Measurements from ENCODE around the gene ATXN1.
"Not testable (repeated sequence)": the region's sequence is repeated elsewhere in the genome, so short reads cannot be mapped to it uniquely, and the experiment has no call there.

The ATXN1 gene

DNA sequence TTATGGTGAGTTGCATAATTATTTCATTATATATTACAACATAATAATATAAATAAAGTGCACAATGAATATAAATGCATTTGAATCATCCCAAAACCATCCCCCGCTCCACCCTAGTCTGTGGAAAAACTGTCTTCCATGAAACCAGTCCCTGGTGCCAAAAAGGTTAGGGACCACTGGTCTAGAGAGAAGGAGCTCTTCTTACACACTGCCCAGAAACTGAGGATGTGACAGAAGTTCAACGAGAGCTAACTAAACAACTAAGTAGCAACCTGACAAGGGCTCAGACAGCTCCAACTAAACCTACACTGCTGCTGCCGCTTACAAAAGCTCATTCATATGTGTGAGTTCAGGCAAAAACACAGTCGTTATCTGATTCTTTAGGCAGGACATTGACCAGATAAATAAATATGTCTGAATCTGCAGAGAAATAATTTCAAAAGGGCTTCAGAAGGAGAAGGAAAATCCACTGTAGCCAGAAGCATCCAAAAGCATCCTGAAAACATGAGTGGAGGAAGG lies 125.9 kb downstream of the ATXN1 start:
- no peak for FAIRE-seq

DNA sequence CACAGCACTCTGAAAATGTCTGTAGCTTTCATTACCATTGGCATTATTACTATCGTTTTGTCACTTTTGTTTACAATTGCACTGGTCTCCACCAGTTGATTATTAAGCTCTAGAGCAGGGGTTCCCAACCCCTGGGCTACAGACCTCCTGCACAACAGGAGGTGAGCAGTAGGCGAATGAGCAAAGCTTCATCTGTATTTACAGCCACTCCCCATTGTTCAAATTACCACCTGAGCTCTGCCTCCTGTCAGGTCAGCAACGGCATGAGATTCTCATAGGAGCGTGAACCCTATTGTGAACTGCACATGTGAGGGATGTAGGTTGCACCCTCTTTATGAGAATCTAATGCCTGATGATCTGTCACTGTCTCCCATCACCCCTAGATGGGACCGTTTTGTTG lies 126.4 kb downstream of the ATXN1 start:
- no peak for FAIRE-seq

GRCh38 chr6:16633961-16634360 lies 127.3 kb downstream of the ATXN1 start:
- FAIRE-seq, result no peak

GRCh38 chr6:16633465-16633864 lies 127.8 kb downstream of the ATXN1 start:
- no peak for FAIRE-seq

DNA sequence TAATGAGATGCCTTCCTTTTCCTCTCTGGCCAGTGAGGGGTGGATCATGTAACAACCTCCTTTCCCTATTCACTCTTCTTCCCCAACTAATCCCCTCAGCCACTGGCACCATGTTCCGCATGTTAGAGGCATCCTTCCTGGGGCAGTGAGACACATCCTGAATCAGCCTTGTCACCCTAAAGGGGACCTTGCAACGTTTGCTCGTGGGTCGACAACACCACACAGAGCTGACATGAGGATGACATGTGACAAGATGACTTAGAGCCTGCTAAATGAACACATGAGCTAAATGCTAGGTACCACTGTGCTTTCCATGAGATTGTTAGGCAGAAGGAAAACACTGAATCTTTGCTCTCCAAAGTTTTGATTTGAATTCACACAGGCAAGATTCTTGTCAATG lies 129.2 kb downstream of the ATXN1 start:
- FAIRE-seq, result no peak

GRCh38 chr6:16630026-16630643 lies 131.1 kb downstream of the ATXN1 start:
- no peak for FAIRE-seq

GRCh38 chr6:16628580-16628979 lies 132.7 kb downstream of the ATXN1 start:
- not testable (repeated sequence) for FAIRE-seq

GRCh38 chr6:16626650-16627049 lies 134.6 kb downstream of the ATXN1 start:
- no peak for FAIRE-seq

DNA sequence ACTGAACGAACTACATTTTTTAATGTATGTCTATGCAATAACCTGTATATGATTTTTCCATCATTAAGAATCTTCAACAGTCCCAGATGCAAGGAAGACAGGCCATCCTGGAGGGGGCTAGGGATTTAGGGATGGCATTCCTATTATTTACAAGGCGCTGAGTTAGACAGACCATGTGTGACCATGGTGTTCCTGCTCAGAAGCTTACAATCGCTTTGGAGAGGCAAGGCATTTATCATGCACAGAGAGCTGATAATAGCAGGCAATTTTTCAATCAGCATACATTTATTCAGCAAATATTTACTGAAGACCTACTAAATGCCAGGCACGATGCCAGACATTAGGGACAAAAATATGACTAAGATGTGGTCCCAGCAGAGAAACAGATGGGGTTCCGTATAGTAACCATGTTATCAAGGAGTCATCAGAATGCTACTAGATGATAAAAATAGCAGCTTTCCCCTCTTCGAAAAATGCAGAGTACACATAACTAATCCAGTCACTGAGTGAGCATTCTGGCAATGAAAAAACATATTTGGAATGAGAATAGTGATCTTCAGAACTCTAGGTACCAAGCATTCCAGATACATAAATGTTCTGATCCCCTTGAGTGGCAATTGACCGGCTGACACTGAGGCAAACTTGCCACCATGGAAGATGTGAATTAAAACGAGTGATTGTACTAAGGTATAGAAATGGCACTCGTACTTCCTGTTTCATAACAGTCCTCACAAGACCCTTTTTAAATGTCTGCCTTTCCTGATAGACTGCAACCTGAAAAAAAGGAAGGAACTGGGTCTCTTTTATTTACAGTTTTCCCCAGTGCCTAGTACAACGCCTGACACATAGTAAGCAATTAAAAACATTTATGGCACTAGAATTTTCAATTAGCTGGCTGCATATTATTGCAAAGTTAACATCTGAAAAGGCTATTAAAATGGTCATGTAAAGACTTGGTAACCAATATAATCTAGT lies 135.7 kb downstream of the ATXN1 start:
- FAIRE-seq, result no peak

DNA sequence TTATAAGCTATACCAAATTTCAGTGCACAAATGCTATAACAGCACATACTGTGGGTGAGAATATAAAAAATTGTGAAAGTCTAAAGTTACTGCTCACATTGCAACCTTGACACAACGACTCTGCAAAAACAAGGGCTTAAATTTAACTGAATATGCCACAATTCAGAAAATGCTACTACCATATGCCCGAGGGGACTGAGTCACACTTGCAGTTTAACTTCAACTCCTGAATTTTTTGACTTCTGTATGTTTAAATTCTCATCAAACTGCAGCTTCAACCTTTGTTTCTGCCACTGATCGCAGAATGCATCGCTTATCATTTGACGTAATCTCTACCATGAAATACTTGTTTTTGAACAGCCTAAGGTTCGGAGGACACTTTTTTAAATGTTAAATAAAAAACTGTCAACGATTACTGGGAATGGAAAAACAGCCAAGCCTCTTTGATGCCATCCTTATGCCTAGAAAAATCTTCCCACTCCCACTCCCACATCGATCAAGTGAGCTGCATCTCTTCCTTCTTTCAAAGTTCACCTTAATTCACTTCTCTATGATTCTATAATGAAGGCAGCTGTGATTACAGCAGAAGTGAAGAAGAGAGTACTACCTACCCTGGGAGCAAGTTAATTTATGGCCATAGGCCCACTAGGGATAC lies 136.5 kb downstream of the ATXN1 start:
- FAIRE-seq, result no peak

- no peak for FAIRE-seq
Observed at GRCh38 chr6:16623731-16624130, 137.5 kb downstream of the ATXN1 start.

- FAIRE-seq, result no peak
Observed at GRCh38 chr6:16623029-16623653, 138.1 kb downstream of the ATXN1 start.

DNA sequence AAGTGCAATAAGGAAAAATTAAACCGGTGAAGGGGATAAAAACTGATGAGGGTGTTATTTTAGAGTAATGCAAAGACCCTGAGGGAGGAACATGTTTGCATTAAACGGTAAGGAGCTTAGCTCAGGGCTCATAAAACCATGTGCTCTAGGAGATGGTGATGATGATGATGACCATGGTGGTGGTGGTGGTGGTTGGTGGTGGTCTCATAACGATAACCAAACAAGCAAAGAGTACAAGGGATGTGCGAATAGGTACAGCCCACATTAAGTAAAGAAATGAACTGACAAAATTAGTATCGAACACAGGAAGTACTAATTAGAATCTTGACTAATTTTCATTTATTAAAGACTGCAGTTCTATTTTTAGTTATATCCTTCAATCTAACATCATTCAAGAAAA lies 139.1 kb downstream of the ATXN1 start:
- no peak for FAIRE-seq

DNA sequence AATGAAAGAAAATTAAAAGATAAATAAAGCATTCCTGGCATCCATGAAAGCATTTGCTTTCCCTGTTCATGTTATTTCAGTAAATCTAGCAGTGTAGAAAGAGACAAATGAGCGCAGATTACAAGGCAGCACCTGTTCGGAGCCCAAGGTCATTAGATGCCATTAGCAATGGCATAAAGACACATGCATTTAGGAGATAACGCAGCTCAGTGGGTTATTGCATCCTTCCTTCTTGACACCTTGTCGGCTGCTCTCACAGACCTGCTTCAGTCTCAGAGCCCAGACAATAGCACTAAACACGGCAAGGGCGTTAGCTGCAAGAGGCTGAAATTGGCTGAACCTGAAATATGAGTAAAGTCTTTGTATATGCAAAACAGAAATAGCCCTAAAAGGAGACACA lies 140.3 kb downstream of the ATXN1 start:
- no peak for FAIRE-seq

GRCh38 chr6:16619777-16620176 lies 141.5 kb downstream of the ATXN1 start:
- no peak for FAIRE-seq

- FAIRE-seq, result no peak
Observed at GRCh38 chr6:16618962-16619361, 142.3 kb downstream of the ATXN1 start.

GRCh38 chr6:16615215-16615614 lies 146.0 kb downstream of the ATXN1 start:
- not testable (repeated sequence) for FAIRE-seq

GRCh38 chr6:16614143-16614542 lies 147.1 kb downstream of the ATXN1 start:
- FAIRE-seq, result not testable (repeated sequence)

DNA sequence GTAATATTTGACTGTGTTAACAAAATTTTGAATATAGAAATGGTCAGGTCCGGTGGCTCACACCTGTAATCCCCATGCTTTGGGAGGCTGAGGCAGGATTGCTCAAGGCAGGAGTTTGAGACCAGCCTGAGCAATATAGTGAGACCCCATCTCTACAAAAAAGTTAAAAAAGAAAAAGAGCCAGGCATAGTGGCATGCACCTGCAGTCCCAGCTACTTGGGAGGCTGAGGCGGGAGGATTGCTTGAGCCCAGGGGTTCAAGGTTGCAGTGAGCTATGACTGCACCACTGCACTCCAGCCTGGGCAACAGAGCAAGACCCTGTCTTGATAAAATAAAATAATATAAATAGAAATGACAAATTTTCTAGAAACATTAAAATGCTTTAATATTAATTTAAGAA lies 147.8 kb downstream of the ATXN1 start:
- not testable (repeated sequence) for FAIRE-seq

GRCh38 chr6:16608444-16608843 lies 152.8 kb downstream of the ATXN1 start:
- FAIRE-seq, result no peak

DNA sequence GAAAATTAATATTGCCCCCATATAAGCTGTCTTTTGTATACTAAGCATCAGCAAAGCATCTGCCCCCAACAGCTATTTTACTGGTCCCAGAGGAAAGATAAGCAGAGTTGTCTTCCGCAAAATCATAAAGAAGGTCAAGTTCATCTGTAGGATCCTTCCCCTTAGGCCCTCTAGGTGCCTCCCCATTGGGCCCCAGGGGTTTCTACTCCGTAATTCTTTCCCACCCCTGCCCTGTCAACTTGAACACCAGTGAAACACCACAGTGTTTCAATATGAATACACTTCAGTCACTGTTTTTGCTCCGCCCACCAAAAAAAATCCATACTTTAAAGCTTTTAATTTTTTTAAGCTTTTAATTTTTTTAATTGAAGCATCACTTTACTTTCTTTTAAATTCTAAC lies 159.2 kb downstream of the ATXN1 start:
- FAIRE-seq, result no peak

DNA sequence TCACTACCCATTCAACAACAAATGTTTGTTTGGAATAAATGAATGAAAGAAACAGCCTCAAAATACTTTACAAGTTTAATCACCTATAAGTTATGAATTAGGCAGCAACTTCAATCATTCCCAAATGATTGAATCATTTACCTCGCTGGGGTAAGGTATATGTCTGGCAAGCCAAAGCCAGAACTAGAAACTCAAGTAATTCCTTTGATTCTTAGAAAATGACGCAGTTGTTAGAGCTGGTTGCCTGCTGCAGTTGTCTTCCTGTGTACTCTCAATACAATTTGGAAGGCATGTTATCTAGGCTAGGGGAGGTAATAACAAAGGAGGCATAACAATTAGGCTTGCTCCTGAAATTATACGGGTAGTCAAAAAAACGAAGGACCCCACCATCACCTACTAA lies 160.6 kb downstream of the ATXN1 start:
- no peak for FAIRE-seq

- FAIRE-seq, result no peak
Observed at GRCh38 chr6:16600026-16600425, 161.2 kb downstream of the ATXN1 start.
